ENCODE results near the gene ZBTB46. TPM values are rescaled to one million over a fixed set of nuclear protein-coding genes. Genes with fewer than 3 reads are reported as not detected.
A peak's percentile ranks its signal among the peaks of the same experiment; 100 is the strongest.

Gene ZBTB46
- total and polyA plus RNA-seq, 4 donors: 0.79 to 12.1 (median 4.7) TPM

DNA sequence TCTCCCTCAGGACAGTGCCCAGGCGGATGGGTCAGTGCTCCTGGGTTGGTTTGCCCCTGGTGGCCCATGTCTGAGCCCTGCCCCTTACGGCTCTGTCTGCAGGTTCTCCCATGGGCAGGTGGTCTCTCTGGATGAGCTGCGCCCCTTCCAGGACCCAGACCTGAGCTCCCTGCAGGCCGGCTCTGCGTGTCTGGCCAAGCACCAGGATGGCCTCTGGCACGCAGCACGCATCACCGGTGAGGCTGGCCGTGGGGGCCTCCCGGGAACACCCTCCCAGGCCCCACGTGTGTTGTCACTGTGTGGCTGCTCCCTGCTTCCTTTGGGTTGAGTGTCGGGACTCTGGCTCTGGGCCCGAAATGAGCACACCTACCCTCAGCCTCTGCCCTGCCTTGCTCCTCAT is 97.9 kb downstream of the ZBTB46 start:
- no peak overlapping the region for H3K9ac ChIP-seq (ENCODE audit: low read depth in 1 of 2, low read length in 2 of 2)
- no peaks in the 10 kb centered on the region for H3K27me3 ChIP-seq (ENCODE audit: control insufficient read depth in 4 of 4, insufficient read depth in 4 of 4, low read length in 3 of 4)
- 82% methylated on average over 13 of the region's 13 CpGs for WGBS
- H3K27ac ChIP-seq (ENCODE audit: low read depth in 1 of 2, low read length in 2 of 2): no peak overlapping the region
- H3K9me3 ChIP-seq (ENCODE audit: control insufficient read depth in 4 of 4, low read length in 3 of 4): no peaks in the 10 kb centered on the region
- TF ChIP-seq, protein P1, sequence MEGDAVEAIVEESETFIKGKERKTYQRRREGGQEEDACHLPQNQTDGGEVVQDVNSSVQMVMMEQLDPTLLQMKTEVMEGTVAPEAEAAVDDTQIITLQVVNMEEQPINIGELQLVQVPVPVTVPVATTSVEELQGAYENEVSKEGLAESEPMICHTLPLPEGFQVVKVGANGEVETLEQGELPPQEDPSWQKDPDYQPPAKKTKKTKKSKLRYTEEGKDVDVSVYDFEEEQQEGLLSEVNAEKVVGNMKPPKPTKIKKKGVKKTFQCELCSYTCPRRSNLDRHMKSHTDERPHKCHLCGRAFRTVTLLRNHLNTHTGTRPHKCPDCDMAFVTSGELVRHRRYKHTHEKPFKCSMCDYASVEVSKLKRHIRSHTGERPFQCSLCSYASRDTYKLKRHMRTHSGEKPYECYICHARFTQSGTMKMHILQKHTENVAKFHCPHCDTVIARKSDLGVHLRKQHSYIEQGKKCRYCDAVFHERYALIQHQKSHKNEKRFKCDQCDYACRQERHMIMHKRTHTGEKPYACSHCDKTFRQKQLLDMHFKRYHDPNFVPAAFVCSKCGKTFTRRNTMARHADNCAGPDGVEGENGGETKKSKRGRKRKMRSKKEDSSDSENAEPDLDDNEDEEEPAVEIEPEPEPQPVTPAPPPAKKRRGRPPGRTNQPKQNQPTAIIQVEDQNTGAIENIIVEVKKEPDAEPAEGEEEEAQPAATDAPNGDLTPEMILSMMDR (IDR thresholded peaks at IDR 0.05; ENCODE audit: low read depth, low read length, missing input control): no peak
- TF ChIP-seq GABPA (IDR thresholded peaks at IDR 0.05 in 1 of 2, conservative IDR thresholded peaks at IDR 0.05 in 1 of 2) (no peak), HNF4A (conservative IDR thresholded peaks at IDR 0.05) (no peak), SP1 (IDR thresholded peaks at IDR 0.05) (no peak), EGR1 (IDR thresholded peaks at IDR 0.05; ENCODE audit: low read depth in 2 of 2) (no peak), YY1 (IDR thresholded peaks at IDR 0.05) (no peak), HNF4G (IDR thresholded peaks at IDR 0.05) (no peak), FOXA2 (IDR thresholded peaks at IDR 0.05) (no peak)
- TF ChIP-seq, protein P2, sequence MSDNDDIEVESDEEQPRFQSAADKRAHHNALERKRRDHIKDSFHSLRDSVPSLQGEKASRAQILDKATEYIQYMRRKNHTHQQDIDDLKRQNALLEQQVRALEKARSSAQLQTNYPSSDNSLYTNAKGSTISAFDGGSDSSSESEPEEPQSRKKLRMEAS (IDR thresholded peaks at IDR 0.05): no peak
- H3K4me1 ChIP-seq (ENCODE audit: control insufficient read depth in 4 of 4, insufficient read depth in 4 of 4, low read length in 3 of 4): peaks cover 11 to 68% (median 49%) of the 10 kb centered on the region in 4 donors
- H3K36me3 ChIP-seq (ENCODE audit: control insufficient read depth in 4 of 4, insufficient read depth in 3 of 4, low read depth in 1 of 4, low read length in 3 of 4): no peaks in the 10 kb centered on the region
- peak; percentile 35 for DNase-seq (ENCODE audit: low spot score)
- H3K4me3 ChIP-seq (ENCODE audit: low read depth in 1 of 3, low read length in 3 of 3): no peak overlapping the region

DNA sequence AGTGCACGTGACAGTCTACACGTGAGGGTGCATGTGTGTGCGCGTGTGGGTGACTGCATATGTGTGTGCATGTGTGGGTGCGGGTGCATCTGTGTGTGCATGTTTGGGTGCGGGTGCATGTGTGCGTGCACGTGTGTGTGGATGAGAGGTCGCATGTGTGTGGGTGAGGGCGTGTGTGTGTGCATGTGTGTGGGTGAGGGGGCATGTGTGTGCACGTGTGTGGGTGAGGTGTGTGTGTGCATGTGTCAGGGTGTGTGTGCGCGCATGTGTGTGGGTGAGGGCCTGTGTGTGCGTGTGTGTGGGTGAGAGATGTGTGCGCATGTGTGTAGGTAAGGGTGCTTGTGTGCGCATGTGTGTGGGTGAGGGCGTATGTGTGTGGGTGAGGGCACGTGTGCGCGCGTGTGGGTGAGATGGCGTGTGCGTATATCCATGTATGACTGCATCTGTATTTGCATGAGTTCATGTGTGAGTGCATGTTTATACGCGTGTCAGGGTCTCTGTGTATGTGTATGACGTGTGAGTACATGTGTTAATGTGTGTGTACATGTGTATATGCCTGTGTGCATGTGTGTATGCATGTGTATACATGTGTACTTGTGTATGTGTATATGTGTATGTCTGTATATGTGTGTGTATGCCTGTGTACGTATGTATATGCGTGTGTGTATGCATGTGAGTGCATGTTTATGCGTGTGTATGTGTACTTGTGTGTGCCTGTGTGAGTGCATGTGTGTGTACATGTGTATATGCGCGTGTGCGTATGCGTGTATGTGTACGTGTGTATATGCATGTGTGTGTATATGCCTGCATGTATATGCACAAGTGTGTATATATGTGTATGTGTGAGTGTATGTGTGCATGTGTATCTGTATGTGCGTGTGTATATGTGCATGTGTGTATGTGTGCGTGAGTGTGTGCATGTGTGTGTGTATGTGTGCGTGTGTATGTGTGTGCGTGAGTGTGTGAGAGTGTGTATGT is 98.7 kb downstream of the ZBTB46 start:
- no peak overlapping the region for H3K9ac ChIP-seq (ENCODE audit: low read depth in 1 of 2, low read length in 2 of 2)
- no peak overlapping the region for H3K4me3 ChIP-seq (ENCODE audit: low read depth in 1 of 3, low read length in 3 of 3)
- H3K4me1 ChIP-seq (ENCODE audit: control insufficient read depth in 4 of 4, insufficient read depth in 4 of 4, low read length in 3 of 4): peaks cover 12 to 74% (median 53%) of the 10 kb centered on the region in 4 donors
- TF ChIP-seq YY1 (IDR thresholded peaks at IDR 0.05): no peak
- TF ChIP-seq FOXA1 (IDR thresholded peaks at IDR 0.05): no peak
- TF ChIP-seq, protein P3, sequence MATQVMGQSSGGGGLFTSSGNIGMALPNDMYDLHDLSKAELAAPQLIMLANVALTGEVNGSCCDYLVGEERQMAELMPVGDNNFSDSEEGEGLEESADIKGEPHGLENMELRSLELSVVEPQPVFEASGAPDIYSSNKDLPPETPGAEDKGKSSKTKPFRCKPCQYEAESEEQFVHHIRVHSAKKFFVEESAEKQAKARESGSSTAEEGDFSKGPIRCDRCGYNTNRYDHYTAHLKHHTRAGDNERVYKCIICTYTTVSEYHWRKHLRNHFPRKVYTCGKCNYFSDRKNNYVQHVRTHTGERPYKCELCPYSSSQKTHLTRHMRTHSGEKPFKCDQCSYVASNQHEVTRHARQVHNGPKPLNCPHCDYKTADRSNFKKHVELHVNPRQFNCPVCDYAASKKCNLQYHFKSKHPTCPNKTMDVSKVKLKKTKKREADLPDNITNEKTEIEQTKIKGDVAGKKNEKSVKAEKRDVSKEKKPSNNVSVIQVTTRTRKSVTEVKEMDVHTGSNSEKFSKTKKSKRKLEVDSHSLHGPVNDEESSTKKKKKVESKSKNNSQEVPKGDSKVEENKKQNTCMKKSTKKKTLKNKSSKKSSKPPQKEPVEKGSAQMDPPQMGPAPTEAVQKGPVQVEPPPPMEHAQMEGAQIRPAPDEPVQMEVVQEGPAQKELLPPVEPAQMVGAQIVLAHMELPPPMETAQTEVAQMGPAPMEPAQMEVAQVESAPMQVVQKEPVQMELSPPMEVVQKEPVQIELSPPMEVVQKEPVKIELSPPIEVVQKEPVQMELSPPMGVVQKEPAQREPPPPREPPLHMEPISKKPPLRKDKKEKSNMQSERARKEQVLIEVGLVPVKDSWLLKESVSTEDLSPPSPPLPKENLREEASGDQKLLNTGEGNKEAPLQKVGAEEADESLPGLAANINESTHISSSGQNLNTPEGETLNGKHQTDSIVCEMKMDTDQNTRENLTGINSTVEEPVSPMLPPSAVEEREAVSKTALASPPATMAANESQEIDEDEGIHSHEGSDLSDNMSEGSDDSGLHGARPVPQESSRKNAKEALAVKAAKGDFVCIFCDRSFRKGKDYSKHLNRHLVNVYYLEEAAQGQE (IDR thresholded peaks at IDR 0.05): no peak
- TF ChIP-seq, protein P4, sequence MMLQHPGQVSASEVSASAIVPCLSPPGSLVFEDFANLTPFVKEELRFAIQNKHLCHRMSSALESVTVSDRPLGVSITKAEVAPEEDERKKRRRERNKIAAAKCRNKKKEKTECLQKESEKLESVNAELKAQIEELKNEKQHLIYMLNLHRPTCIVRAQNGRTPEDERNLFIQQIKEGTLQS (IDR thresholded peaks at IDR 0.05): no peak
- no peak for TF ChIP-seq TAF1 (conservative IDR thresholded peaks at IDR 0.05)
- TF ChIP-seq RXRA (IDR thresholded peaks at IDR 0.05): no peak
- TF ChIP-seq, protein P5, sequence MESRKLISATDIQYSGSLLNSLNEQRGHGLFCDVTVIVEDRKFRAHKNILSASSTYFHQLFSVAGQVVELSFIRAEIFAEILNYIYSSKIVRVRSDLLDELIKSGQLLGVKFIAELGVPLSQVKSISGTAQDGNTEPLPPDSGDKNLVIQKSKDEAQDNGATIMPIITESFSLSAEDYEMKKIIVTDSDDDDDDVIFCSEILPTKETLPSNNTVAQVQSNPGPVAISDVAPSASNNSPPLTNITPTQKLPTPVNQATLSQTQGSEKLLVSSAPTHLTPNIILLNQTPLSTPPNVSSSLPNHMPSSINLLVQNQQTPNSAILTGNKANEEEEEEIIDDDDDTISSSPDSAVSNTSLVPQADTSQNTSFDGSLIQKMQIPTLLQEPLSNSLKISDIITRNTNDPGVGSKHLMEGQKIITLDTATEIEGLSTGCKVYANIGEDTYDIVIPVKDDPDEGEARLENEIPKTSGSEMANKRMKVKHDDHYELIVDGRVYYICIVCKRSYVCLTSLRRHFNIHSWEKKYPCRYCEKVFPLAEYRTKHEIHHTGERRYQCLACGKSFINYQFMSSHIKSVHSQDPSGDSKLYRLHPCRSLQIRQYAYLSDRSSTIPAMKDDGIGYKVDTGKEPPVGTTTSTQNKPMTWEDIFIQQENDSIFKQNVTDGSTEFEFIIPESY (IDR thresholded peaks at IDR 0.05): no peak
- TF ChIP-seq FOXA2 (IDR thresholded peaks at IDR 0.05): no peak
- TF ChIP-seq RAD21 (IDR thresholded peaks at IDR 0.05): no peak
- TF ChIP-seq, protein P1 (IDR thresholded peaks at IDR 0.05; ENCODE audit: low read depth, low read length, missing input control): no peak
- no peak for DNase-seq (ENCODE audit: low spot score)
- H3K27ac ChIP-seq (ENCODE audit: low read depth in 1 of 2, low read length in 2 of 2): no peak overlapping the region
- H3K27me3 ChIP-seq (ENCODE audit: control insufficient read depth in 4 of 4, insufficient read depth in 4 of 4, low read length in 3 of 4): no peaks in the 10 kb centered on the region
- no peaks in the 10 kb centered on the region for H3K9me3 ChIP-seq (ENCODE audit: control insufficient read depth in 4 of 4, low read length in 3 of 4)
- 90% methylated on average over 38 of the region's 38 CpGs for WGBS
- no peaks in the 10 kb centered on the region for H3K36me3 ChIP-seq (ENCODE audit: control insufficient read depth in 4 of 4, insufficient read depth in 3 of 4, low read depth in 1 of 4, low read length in 3 of 4)
